WTC11 (cell line): Measurements from ENCODE around the gene PROSER3. TPM values are rescaled to one million over a fixed set of nuclear protein-coding genes. Genes with fewer than 3 reads are reported as not detected.

Experiments used
- ATAC-seq: fragments of 200-7000 bp; cut with Tn5 transposase; 2 replicates; pipeline ENCODE4 v1.10.0; 2021; ENCODE audit warnings: mild to moderate bottlenecking, moderate library complexity
- CTCF ChIA-PET: fragments of 300-600 bp; sonication (Branson Sonifier 250); formaldehyde crosslinking; loops from one replicate; lab custom pipeline; 2021; ENCODE audit warnings: antibody characterized with exemption; lab: Charles Lee
- POLR2A ChIA-PET: fragments of 350-600 bp; sonication (Branson Sonifier 250); formaldehyde crosslinking; loops from one replicate; lab custom pipeline; 2021; ENCODE audit warnings: antibody characterized with exemption; lab: Charles Lee
- DNase-seq: peaks from one replicate; pipeline ENCODE4 v3.0.0; 2021; ENCODE audit warnings: low spot score
- H3K27ac Mint-ChIP-seq: 2 replicates; pipeline ENCODE4 v1.8.0; 2021; ENCODE audit warnings: mixed read lengths
- H3K27me3 Mint-ChIP-seq: 2 replicates; pipeline ENCODE4 v1.8.0; 2021; ENCODE audit warnings: low read depth, mild to moderate bottlenecking, moderate library complexity, mixed read lengths
- H3K36me3 Mint-ChIP-seq: 2 replicates; pipeline ENCODE4 v1.8.0; 2021; ENCODE audit warnings: mixed read lengths
- H3K4me1 Mint-ChIP-seq: 2 replicates; pipeline ENCODE4 v1.8.0; 2022; ENCODE audit warnings: mixed read lengths
- H3K4me3 Mint-ChIP-seq: 2 replicates; pipeline ENCODE4 v1.8.0; 2021; ENCODE audit warnings: mild to moderate bottlenecking, moderate library complexity, mixed read lengths
- H3K9me3 Mint-ChIP-seq: 2 replicates; pipeline ENCODE4 v1.8.0; 2021; ENCODE audit warnings: mixed read lengths
- ATF3 ChIP-seq: sonication (generic); formaldehyde crosslinking; conservative IDR thresholded peaks from 2 replicates; pipeline ENCODE4 v1.8.1; 2022; ENCODE audit warnings: mild to moderate bottlenecking, missing genetic modification reagents
- EMX1 ChIP-seq: fragments of 250-450 bp; sonication (Bioruptor Pico); IDR thresholded peaks from 2 replicates; pipeline ENCODE4 v1.8.0; 2021; ENCODE audit warnings: mild to moderate bottlenecking
- ETV6 ChIP-seq: sonication (generic); formaldehyde crosslinking; IDR thresholded peaks from 2 replicates; pipeline ENCODE4 v1.8.1; 2022; ENCODE audit warnings: mild to moderate bottlenecking, missing genetic modification reagents
- FOXJ3 ChIP-seq: sonication (generic); formaldehyde crosslinking; IDR thresholded peaks from 2 replicates; pipeline ENCODE4 v1.9.0; 2021; ENCODE audit warnings: missing genetic modification reagents, mild to moderate bottlenecking, borderline replicate concordance
- FOXP1 ChIP-seq: sonication (generic); formaldehyde crosslinking; IDR thresholded peaks from 2 replicates; pipeline ENCODE4 v1.8.0; 2022; ENCODE audit warnings: missing genetic modification reagents, mild to moderate bottlenecking, moderate library complexity, borderline replicate concordance
- HMGA2 ChIP-seq: fragments of 250-450 bp; sonication (Bioruptor Pico); IDR thresholded peaks from 2 replicates; pipeline ENCODE4 v1.4.0; 2021; ENCODE audit warnings: mild to moderate bottlenecking, moderate library complexity
- IRF2 ChIP-seq: sonication (generic); formaldehyde crosslinking; IDR thresholded peaks from 2 replicates; pipeline ENCODE4 v1.8.0; 2022; ENCODE audit warnings: low read depth, missing genetic modification reagents, borderline replicate concordance
- KAT7 ChIP-seq: sonication (generic); formaldehyde crosslinking; IDR thresholded peaks from 2 replicates; pipeline ENCODE4 v1.8.1; 2023; ENCODE audit warnings: missing genetic modification reagents, mild to moderate bottlenecking, borderline replicate concordance
- PRRX2 ChIP-seq: fragments of 250-450 bp; sonication (Bioruptor Pico); IDR thresholded peaks from 2 replicates; pipeline ENCODE4 v1.8.0; 2021; ENCODE audit warnings: mild to moderate bottlenecking
- SMAD4 ChIP-seq: sonication (generic); formaldehyde crosslinking; IDR thresholded peaks from 2 replicates; pipeline ENCODE4 v1.8.0; 2022; ENCODE audit warnings: mild to moderate bottlenecking, missing genetic modification reagents
- ZBTB43 ChIP-seq: sonication (generic); formaldehyde crosslinking; IDR thresholded peaks from 2 replicates; pipeline ENCODE4 v1.8.1; 2023; ENCODE audit warnings: mild to moderate bottlenecking, missing genetic modification reagents
- ZNF263 ChIP-seq: sonication (generic); formaldehyde crosslinking; IDR thresholded peaks from 2 replicates; pipeline ENCODE4 v1.8.1; 2022; ENCODE audit warnings: low read depth, mild to moderate bottlenecking, moderate library complexity, missing genetic modification reagents
- ZNF416 ChIP-seq: fragments of 250-450 bp; sonication (Bioruptor Pico); IDR thresholded peaks from 2 replicates; pipeline ENCODE4 v1.9.0; 2021; ENCODE audit warnings: mild to moderate bottlenecking, inconsistent platforms
- ZNF423 ChIP-seq: fragments of 250-450 bp; sonication (Bioruptor Pico); IDR thresholded peaks from 2 replicates; pipeline ENCODE4 v2.1.2; 2022; ENCODE audit warnings: mild to moderate bottlenecking, moderate library complexity
- ZNF512 ChIP-seq: sonication (generic); formaldehyde crosslinking; IDR thresholded peaks from 2 replicates; pipeline ENCODE4 v1.8.1; 2022; ENCODE audit warnings: missing genetic modification reagents, borderline replicate concordance
- ZNF532 ChIP-seq: fragments of 250-450 bp; sonication (Bioruptor Pico); IDR thresholded peaks from 2 replicates; pipeline ENCODE4 v1.9.0; 2021; ENCODE audit warnings: mild to moderate bottlenecking, borderline replicate concordance
- total RNA-seq: library from RNA; stranded (reverse); gene quantifications from 3 replicates; pipeline ENCODE4 v1.2.3, GENCODE V29; 2021
- TF ChIP-seq, protein P1 (sequence below): fragments of 250-450 bp; sonication (Bioruptor Pico); IDR thresholded peaks from 2 replicates; pipeline ENCODE4 v1.8.0; 2021; ENCODE audit warnings: mild to moderate bottlenecking
- TF ChIP-seq, protein P2 (sequence below): sonication (generic); formaldehyde crosslinking; IDR thresholded peaks from 2 replicates; pipeline ENCODE4 v1.8.0; 2022; ENCODE audit warnings: mild to moderate bottlenecking, missing genetic modification reagents
- TF ChIP-seq, protein P3 (sequence below): fragments of 250-450 bp; sonication (Bioruptor Pico); IDR thresholded peaks from 2 replicates; pipeline ENCODE4 v1.9.0; 2021; ENCODE audit warnings: mild to moderate bottlenecking

Gene PROSER3
- total RNA-seq, 1 experiment from 2014 or later, result 32.9 TPM

DNA sequence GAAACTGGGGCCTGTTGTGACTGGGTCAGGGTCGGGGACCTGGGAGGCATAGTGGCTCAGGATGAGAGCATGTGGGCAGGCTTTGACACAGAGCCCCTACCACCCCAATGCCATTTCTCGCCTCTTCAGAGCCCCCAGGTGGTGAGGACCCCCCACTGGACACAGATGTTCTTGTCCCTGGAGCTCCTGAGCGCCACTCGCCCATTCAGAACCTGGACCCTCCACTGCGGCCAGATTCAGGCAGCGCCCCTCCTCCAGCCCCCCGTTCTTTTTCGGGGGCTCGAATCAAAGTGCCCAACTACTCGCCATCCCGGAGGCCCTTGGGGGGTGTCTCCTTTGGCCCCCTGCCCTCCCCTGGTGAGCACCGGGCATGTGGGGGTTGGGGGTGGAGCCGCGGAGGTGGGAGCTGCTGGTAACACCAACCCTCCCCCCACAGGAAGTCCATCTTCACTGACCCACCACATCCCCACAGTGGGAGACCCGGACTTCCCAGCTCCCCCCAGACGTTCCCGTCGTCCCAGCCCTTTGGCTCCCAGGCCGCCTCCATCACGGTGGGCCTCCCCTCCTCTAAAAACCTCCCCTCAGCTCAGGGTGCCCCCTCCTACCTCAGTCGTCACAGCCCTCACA, 26.1 kb upstream of the PROSER3 start (continued):
- TF ChIP-seq, protein P1, sequence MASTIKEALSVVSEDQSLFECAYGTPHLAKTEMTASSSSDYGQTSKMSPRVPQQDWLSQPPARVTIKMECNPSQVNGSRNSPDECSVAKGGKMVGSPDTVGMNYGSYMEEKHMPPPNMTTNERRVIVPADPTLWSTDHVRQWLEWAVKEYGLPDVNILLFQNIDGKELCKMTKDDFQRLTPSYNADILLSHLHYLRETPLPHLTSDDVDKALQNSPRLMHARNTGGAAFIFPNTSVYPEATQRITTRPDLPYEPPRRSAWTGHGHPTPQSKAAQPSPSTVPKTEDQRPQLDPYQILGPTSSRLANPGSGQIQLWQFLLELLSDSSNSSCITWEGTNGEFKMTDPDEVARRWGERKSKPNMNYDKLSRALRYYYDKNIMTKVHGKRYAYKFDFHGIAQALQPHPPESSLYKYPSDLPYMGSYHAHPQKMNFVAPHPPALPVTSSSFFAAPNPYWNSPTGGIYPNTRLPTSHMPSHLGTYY (CRISPR knock-in tag), result no peak
- no peak for TF ChIP-seq HMGA2 (CRISPR knock-in tag)
- TF ChIP-seq, protein P2, sequence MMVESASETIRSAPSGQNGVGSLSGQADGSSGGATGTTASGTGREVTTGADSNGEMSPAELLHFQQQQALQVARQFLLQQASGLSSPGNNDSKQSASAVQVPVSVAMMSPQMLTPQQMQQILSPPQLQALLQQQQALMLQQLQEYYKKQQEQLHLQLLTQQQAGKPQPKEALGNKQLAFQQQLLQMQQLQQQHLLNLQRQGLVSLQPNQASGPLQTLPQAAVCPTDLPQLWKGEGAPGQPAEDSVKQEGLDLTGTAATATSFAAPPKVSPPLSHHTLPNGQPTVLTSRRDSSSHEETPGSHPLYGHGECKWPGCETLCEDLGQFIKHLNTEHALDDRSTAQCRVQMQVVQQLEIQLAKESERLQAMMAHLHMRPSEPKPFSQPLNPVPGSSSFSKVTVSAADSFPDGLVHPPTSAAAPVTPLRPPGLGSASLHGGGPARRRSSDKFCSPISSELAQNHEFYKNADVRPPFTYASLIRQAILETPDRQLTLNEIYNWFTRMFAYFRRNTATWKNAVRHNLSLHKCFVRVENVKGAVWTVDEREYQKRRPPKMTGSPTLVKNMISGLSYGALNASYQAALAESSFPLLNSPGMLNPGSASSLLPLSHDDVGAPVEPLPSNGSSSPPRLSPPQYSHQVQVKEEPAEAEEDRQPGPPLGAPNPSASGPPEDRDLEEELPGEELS, result no peak

DNA sequence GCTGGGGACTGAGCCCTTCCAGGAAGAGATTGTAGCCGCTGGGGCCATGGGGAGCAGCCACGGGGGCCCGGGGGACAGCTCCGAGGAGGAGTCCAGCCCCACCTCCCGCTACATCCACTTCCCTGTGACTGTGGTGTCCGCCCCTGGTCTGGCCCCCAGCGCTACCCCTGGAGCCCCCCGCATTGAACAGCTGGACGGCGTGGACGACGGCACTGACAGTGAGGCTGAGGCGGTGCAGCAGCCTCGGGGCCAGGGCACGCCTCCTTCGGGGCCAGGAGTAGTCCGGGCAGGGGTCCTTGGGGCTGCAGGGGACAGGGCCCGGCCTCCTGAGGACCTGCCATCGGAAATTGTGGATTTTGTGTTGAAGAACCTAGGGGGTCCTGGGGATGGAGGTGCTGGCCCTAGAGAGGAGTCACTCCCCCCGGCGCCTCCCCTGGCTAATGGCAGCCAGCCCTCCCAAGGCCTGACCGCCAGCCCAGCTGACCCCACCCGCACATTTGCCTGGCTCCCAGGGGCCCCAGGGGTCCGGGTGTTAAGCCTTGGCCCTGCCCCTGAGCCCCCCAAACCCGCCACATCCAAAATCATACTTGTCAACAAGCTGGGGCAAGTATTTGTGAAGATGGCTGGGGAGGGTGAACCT, 25.3 kb upstream of the PROSER3 start:
- POLR2A ChIA-PET, result no interaction called here
- H3K4me1 Mint-ChIP-seq, result 0 out of 2 replicates have a peak, but pooled peaks cover 2% of the 10 kb centered on the region
- TF ChIP-seq FOXJ3 (CRISPR knock-in tag) (no peak), SMAD4 (CRISPR knock-in tag) (no peak), ZNF423 (CRISPR knock-in tag) (no peak), EMX1 (CRISPR knock-in tag) (no peak), PRRX2 (CRISPR knock-in tag) (no peak), ZNF532 (CRISPR knock-in tag) (no peak), ZNF263 (no peak), ZNF416 (CRISPR knock-in tag) (no peak), KAT7 (CRISPR knock-in tag) (no peak), IRF2 (CRISPR knock-in tag) (no peak), ETV6 (CRISPR knock-in tag) (no peak), FOXP1 (CRISPR knock-in tag) (no peak), ZBTB43 (CRISPR knock-in tag) (no peak), ZNF512 (no peak), ATF3 (no peak)
- TF ChIP-seq, protein P1 (CRISPR knock-in tag), result no peak
- TF ChIP-seq, protein P3, sequence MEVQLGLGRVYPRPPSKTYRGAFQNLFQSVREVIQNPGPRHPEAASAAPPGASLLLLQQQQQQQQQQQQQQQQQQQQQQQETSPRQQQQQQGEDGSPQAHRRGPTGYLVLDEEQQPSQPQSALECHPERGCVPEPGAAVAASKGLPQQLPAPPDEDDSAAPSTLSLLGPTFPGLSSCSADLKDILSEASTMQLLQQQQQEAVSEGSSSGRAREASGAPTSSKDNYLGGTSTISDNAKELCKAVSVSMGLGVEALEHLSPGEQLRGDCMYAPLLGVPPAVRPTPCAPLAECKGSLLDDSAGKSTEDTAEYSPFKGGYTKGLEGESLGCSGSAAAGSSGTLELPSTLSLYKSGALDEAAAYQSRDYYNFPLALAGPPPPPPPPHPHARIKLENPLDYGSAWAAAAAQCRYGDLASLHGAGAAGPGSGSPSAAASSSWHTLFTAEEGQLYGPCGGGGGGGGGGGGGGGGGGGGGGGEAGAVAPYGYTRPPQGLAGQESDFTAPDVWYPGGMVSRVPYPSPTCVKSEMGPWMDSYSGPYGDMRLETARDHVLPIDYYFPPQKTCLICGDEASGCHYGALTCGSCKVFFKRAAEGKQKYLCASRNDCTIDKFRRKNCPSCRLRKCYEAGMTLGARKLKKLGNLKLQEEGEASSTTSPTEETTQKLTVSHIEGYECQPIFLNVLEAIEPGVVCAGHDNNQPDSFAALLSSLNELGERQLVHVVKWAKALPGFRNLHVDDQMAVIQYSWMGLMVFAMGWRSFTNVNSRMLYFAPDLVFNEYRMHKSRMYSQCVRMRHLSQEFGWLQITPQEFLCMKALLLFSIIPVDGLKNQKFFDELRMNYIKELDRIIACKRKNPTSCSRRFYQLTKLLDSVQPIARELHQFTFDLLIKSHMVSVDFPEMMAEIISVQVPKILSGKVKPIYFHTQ (CRISPR knock-in tag), result no peak

More for the DNA sequence above, 25.3 kb upstream of the PROSER3 start:
- Mint-ChIP-seq H3K4me3 (no peak overlapping the region), H3K27ac (no peak overlapping the region), H3K27me3 (no peaks in the 10 kb centered on the region), H3K36me3 (peaks cover 55% of the 10 kb centered on the region), H3K9me3 (no peaks in the 10 kb centered on the region)
- no peak for ATAC-seq
- CTCF ChIA-PET, result no interaction called here
- no peak for DNase-seq
